NCI-H345 (cell line): ENCODE data around the gene HOXC12.

Experiments
- DNase-seq: peaks from one replicate; lab custom pipeline; 2025; lab: John Stamatoyannopoulos, UW

Gene HOXC12

GRCh38 chr12:53940443-53941014 is 14.2 kb upstream of the HOXC12 start:
- DNase-seq = no peak

GRCh38 chr12:53941187-53941586 is 13.5 kb upstream of the HOXC12 start:
- no peak for DNase-seq

- DNase-seq = no peak
Measured at GRCh38 chr12:53941750-53942149, 13.0 kb upstream of the HOXC12 start.

- DNase-seq = no peak
Measured at GRCh38 chr12:53942467-53942997, 12.2 kb upstream of the HOXC12 start.

- no peak for DNase-seq
Measured at GRCh38 chr12:53944209-53944608, 10.5 kb upstream of the HOXC12 start.

GRCh38 chr12:53944907-53945847 is 9.5 kb upstream of the HOXC12 start:
- no peak for DNase-seq

- DNase-seq = no peak
Measured at GRCh38 chr12:53947743-53948142, 7.0 kb upstream of the HOXC12 start.

GRCh38 chr12:53948650-53949593 is 5.8 kb upstream of the HOXC12 start:
- DNase-seq = no peak

GRCh38 chr12:53949631-53950436 is 4.9 kb upstream of the HOXC12 start:
- peak; percentile 23 for DNase-seq

GRCh38 chr12:53950437-53950773 is 4.3 kb upstream of the HOXC12 start:
- DNase-seq = no peak

- DNase-seq = no peak
Measured at GRCh38 chr12:53950789-53951576, 3.7 kb upstream of the HOXC12 start.

- no peak for DNase-seq
Measured at GRCh38 chr12:53951577-53952334, 2.9 kb upstream of the HOXC12 start.

- DNase-seq = no peak
Measured at GRCh38 chr12:53952335-53952694, 2.4 kb upstream of the HOXC12 start.

GRCh38 chr12:53952871-53953734 is 1.6 kb upstream of the HOXC12 start:
- DNase-seq = no peak

GRCh38 chr12:53953831-53954693 is 641 bp upstream of the HOXC12 start:
- DNase-seq = no peak

GRCh38 chr12:53955036-53955775 is 503 bp downstream of the HOXC12 start:
- DNase-seq = no peak

GRCh38 chr12:53955776-53956250 is 1.1 kb downstream of the HOXC12 start:
- DNase-seq = no peak
